Transverse colon (tissue), 4 donors: Measurements from ENCODE around the gene PTDSS2. TPM values are rescaled to one million over a fixed set of nuclear protein-coding genes. Genes with fewer than 3 reads are reported as not detected.

Source experiments
- DNase-seq: peaks from one replicate; pipeline ENCODE4 v3.0.0-alpha.2; 2019
- H3K27ac ChIP-seq, 4 donors: fragments of 200-600 bp; sonication (generic); 2 replicates each; pipeline ENCODE4 v1.5.1; 2016 to 2018; ENCODE audit warnings: inconsistent platforms in 4 of 4
- H3K27me3 ChIP-seq: fragments of 200-600 bp; sonication (generic); 2 replicates; pipeline ENCODE4 v1.5.1; 2017; ENCODE audit warnings: inconsistent platforms
- H3K36me3 ChIP-seq, 4 donors: fragments of 200-600 bp; sonication (generic); 2 replicates each; pipeline ENCODE4 v1.5.1; 2017 to 2019; ENCODE audit warnings: inconsistent platforms in 4 of 4
- H3K4me1 ChIP-seq, 4 donors: fragments of 200-600 bp; sonication (generic); 2 replicates each; pipeline ENCODE4 v1.5.1; 2017 to 2020; ENCODE audit warnings: inconsistent platforms in 4 of 4
- H3K4me3 ChIP-seq, 4 donors: fragments of 200-600 bp; sonication (generic); 1 replicate in 1 of 4; 2 replicates in 3 of 4; pipeline versions ENCODE4 v1.5.1 to v1.6.1; 2017 to 2019; ENCODE audit warnings: inconsistent platforms in 4 of 4
- H3K9me3 ChIP-seq, 2 donors: fragments of 200-600 bp; sonication (generic); 2 replicates each; pipeline ENCODE4 v1.5.1; 2017 to 2019; ENCODE audit warnings: inconsistent platforms in 2 of 2
- CTCF ChIP-seq, 5 experiments: fragments of 200-600 bp in 3 of 5; fragments of 450-650 bp in 2 of 5; sonication (generic) in 3 of 5; IDR thresholded peaks; 1 replicate in 2 of 5; 2 replicates in 3 of 5; pipeline ENCODE4 v1.5.1; 2016 to 2017; ENCODE audit warnings: antibody characterized with exemption in 5 of 5, inconsistent platforms in 3 of 5, mild to moderate bottlenecking in 2 of 5, moderate library complexity in 1 of 5
- EP300 ChIP-seq: sonication (generic); formaldehyde crosslinking; IDR thresholded peaks from one replicate; pipeline ENCODE4 v1.6.1; 2017; ENCODE audit warnings: antibody characterized with exemption, low read depth
- POLR2A ChIP-seq: fragments of 450-650 bp; IDR thresholded peaks from one replicate; pipeline ENCODE4 v1.6.1; 2016; ENCODE audit warnings: antibody characterized with exemption, mild to moderate bottlenecking, moderate library complexity
- POLR2AphosphoS5 ChIP-seq, 3 donors: sonication (generic); formaldehyde crosslinking; IDR thresholded peaks; one replicate each; pipeline ENCODE4 v1.6.1; 2016; ENCODE audit warnings: antibody characterized with exemption in 3 of 3
- WGBS, 2 donors: methylation state at CpG; one replicate each; pipeline ENCODE4 v1.1.5; 2018; ENCODE audit warnings: low coverage in 1 of 2; 5-methylcytosine and 5-hydroxymethylcytosine counted together
- in situ Hi-C, 4 donors: fragments of 200-750 bp; cut with MboI; loops; one replicate each; pipeline versions ENCODE4 v1.15.0 to v1.15.1; 2017; ENCODE audit warnings: low sequenced_read_pairs in 3 of 4, low pct_ligation_motif_present in 1 of 4, low pct_unique_long_range_greater_than_20kb in 1 of 4
- intact Hi-C: fragments of 100-400 bp; cut with DNase I; formaldehyde crosslinking; loops from one replicate; pipeline ENCODE4 v1.15.1; 2023; ENCODE audit warnings: low total_unique reads
- total RNA-seq, 4 donors: library from RNA; depleted of rRNA; stranded (reverse); fragments of >200 nt; gene quantifications; one replicate each; pipeline ENCODE4 v1.1.0, GENCODE V29; 2016

The PTDSS2 gene
- total RNA-seq, 4 donors from 2014 or later = 28.5 to 264 (median 76.0) TPM

- Histone ChIP-seq H3K9me3 (no peaks in the 10 kb centered on the region), H3K27ac (no peak overlapping the region), H3K4me1 (no peaks in the 10 kb centered on the region), H3K27me3 (no peaks in the 10 kb centered on the region), H3K4me3 (no peak overlapping the region), H3K36me3 (peaks cover 0 to 41% (median 23%) of the 10 kb centered on the region in 4 donors)
- TF ChIP-seq POLR2AphosphoS5 (IDR thresholded peaks at IDR 0.05) (no peak), CTCF (IDR thresholded peaks at IDR 0.05) (no peak), POLR2A (no peak), EP300 (no peak)
- intact Hi-C loops = no loop called here
- DNase-seq = no peak
- in situ Hi-C loops = no loop called here
- 94% methylated on average over 28 to 34 of the region's 34 CpGs for WGBS, 2 donors
Measured at GRCh38 chr11:496834-497564, 46.9 kb downstream of the PTDSS2 start.

DNA sequence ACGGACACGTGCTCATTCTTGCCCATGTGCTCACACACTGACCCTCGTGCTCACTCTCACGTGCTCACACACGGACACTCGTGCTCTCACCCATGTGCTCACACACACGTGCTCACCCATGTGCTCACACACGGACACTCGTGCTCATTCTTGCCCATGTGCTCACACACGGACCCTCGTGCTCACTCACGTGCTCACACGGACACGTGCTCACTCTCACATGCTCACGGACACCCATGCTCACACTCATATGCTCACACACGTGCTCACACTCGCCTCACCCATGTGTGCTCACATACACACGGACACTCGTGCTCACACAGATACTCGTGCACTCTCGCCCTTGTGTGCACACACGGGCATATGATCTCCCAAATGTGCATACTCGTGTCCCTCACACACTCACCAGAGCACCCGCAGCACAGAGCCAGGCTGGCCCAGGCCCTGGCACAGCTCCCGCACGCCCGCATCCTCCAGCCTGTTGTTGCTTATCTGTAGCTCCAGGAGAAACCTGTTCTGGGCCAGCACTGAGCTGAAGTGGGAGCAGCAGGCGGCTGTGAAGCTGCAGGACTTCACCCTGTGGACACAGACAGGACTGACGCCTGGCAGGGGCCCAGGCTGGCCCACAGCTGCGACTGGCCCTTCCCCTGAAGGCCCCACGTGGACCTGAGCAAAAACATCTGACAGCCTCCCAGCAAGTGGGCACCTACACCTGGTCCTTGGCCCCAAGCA lies 47.7 kb downstream of the PTDSS2 start:
- intact Hi-C loops = no loop called here
- Histone ChIP-seq H3K36me3 (peaks cover 0 to 41% (median 23%) of the 10 kb centered on the region in 4 donors), H3K4me1 (peaks cover under 1 to 7% (median 2%) of the 10 kb centered on the region in 4 donors), H3K27ac (no peak overlapping the region), H3K9me3 (no peaks in the 10 kb centered on the region), H3K4me3 (no peak overlapping the region), H3K27me3 (no peaks in the 10 kb centered on the region)
- no peak for TF ChIP-seq EP300
- WGBS, 2 donors = 94 to 95% methylated on average over 16 to 31 of the region's 31 CpGs
- no peak for DNase-seq
- in situ Hi-C loops = no loop called here

DNA sequence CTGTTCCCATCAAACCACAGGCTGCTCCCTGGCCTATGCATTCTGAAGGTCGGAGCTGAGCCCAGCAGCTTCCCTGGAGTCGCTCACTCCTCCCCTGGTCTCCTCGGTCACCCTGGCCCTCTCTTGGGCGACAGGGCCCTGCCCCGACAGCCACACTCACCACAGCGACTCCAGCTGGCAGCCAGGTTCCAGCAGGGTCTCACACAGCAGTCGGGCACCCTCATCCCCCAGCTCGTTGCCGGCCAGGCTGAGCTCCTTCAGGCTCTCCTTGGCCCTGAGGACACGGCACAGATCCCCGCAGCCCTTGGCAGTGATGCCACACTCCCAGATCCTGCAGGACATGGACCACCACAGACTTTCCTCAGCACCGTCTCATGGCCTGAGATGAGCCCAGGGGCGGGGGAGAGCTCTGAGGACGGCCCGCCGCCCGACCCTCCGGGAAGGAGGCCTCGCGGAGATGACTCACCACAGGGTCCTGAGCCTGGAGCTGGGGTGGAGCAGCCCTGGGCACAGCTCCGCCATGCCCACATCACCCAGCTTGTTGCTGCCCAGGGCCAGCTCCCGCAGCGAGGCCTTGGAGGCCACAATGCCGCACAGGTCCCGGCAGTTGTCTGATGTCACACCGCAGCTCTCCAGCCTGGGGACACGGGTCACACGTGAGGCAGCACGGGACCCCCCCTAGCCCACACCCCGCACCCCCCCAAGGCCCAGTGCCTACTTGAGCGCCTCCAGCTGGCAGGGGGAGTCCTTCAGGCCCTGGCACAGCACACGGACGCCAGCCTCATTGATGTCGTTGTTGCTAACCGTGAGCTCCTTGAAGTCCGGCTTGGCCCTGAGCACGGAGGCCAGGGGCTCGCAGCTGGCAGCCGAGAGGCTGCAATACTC lies 48.5 kb downstream of the PTDSS2 start:
- in situ Hi-C loops (no loop called here), intact Hi-C loops (no loop called here)
- DNase-seq = no peak
- Histone ChIP-seq H3K4me1 (peaks cover 8 to 15% (median 10%) of the 10 kb centered on the region in 4 donors), H3K4me3 (no peak overlapping the region), H3K36me3 (peaks cover 0 to 41% (median 23%) of the 10 kb centered on the region in 4 donors), H3K27ac (no peak overlapping the region), H3K9me3 (no peaks in the 10 kb centered on the region), H3K27me3 (no peaks in the 10 kb centered on the region)
- 98% methylated on average over 37 of the region's 39 CpGs; no CpG with 5 or more reads in 1 of the 2 donors for WGBS, 2 donors
- TF ChIP-seq EP300 (no peak), CTCF (IDR thresholded peaks at IDR 0.05) (no peak), POLR2A (no peak), POLR2AphosphoS5 (IDR thresholded peaks at IDR 0.05) (no peak)

DNA sequence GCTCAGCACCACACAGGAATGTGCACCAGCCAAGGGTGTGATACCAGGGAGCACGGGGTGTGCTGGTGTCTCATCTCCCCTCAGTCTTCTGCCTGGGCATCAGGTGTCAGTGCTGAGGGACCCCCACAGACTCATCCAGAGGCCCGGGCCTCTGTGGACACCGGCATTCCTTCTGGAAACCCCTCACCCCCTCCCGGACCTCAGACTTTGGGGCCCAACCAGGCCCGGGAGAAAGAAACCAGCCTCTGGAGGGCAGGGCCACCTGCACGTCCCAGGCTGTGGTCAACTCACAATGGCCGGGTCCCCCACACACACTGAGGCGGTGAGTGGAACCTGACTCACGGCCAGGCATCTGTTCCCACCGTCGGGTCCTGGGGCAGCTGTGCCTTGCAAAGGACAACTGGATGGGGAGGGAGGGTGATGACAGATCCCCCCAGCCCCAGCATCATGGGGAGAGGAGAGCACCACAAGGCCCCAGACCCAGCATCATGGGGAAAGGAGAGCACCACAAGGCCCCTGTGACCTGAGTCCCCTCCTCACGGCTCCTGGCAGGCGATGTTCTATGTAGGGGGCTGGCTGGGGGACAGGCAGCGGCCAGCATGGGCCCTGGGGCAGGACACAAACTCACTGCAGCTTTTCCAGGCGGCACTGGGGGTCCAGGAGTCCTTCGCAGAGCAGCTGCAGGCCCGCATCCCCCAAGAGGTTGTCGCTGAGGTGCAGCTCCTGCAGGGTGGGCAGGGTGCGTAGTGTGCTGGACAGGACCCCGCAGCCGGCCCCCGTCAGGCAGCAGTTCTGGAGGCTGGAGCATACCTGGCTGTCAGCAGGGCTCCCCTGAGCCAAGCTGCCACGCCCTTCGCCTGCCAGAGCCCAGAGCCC lies 49.4 kb downstream of the PTDSS2 start:
- WGBS, 2 donors = 89% methylated on average over 21 of the region's 24 CpGs; no CpG with 5 or more reads in 1 of the 2 donors
- in situ Hi-C loops = no loop called here

More for the DNA sequence above, 49.4 kb downstream of the PTDSS2 start:
- DNase-seq = no peak
- H3K9me3 ChIP-seq = no peaks in the 10 kb centered on the region
- intact Hi-C loops = loop anchor here (10.0 kb wide), 2 partner anchors 45 to 95 kb away; partner anchors contain the start of gene PTDSS2
- no peak overlapping the region for H3K4me3 ChIP-seq
- H3K36me3 ChIP-seq = peaks cover 0 to 41% (median 23%) of the 10 kb centered on the region in 4 donors
- TF ChIP-seq CTCF (IDR thresholded peaks at IDR 0.05) (no peak), EP300 (no peak), POLR2AphosphoS5 (IDR thresholded peaks at IDR 0.05) (no peak), POLR2A (no peak)
- H3K27ac ChIP-seq = no peak overlapping the region
- peaks cover 11 to 24% (median 19%) of the 10 kb centered on the region in 4 donors for H3K4me1 ChIP-seq
- no peaks in the 10 kb centered on the region for H3K27me3 ChIP-seq
